Loucy (cell line): ENCODE measurements around the gene TGM3.

Experiments used
- H2AFZ ChIP-seq: fragments of 200-600 bp; sonication (generic); 2 replicates; pipeline ENCODE4 v1.6.0; 2016; ENCODE audit warnings: antibody characterized with exemption, mild to moderate bottlenecking, low read length, moderate library complexity
- H3F3A ChIP-seq: fragments of 200-600 bp; 2 replicates; pipeline ENCODE4 v1.6.0; 2016; ENCODE audit warnings: antibody characterized with exemption, low read depth, mild to moderate bottlenecking
- H3K27me3 ChIP-seq: fragments of 200-600 bp; sonication (generic); 2 replicates; pipeline ENCODE4 v1.6.1; 2014; ENCODE audit warnings: low read length, mild to moderate bottlenecking; ENCODE audit not compliant: insufficient read depth, poor library complexity, severe bottlenecking
- H3K36me3 ChIP-seq: fragments of 200-600 bp; sonication (generic); 2 replicates; pipeline ENCODE4 v1.6.1; 2016; ENCODE audit warnings: low read length; ENCODE audit not compliant: insufficient read depth
- H3K4me1 ChIP-seq: fragments of 200-600 bp; sonication (generic); 2 replicates; pipeline ENCODE4 v1.5.1; 2014; ENCODE audit warnings: low read length, mild to moderate bottlenecking; ENCODE audit not compliant: insufficient read depth, poor library complexity, severe bottlenecking
- H3K4me2 ChIP-seq: fragments of 200-600 bp; sonication (generic); 2 replicates; pipeline ENCODE4 v1.6.0; 2014; ENCODE audit warnings: antibody characterized with exemption, low read length, low read depth, mild to moderate bottlenecking; ENCODE audit not compliant: poor library complexity, severe bottlenecking
- H3K4me3 ChIP-seq: fragments of 200-600 bp; sonication (generic); 2 replicates; pipeline ENCODE4 v1.5.1; 2014; ENCODE audit warnings: low read length, mild to moderate bottlenecking, mixed read lengths; ENCODE audit not compliant: poor library complexity, severe bottlenecking
- H3K79me2 ChIP-seq: fragments of 200-600 bp; sonication (generic); 2 replicates; pipeline ENCODE4 v1.6.1; 2014; ENCODE audit warnings: low read length; ENCODE audit not compliant: insufficient read depth
- H3K9ac ChIP-seq: fragments of 200-600 bp; sonication (generic); 2 replicates; pipeline ENCODE4 v1.6.0; 2014; ENCODE audit warnings: mild to moderate bottlenecking, low read depth, low read length, moderate library complexity; ENCODE audit not compliant: poor library complexity, severe bottlenecking
- H3K9me2 ChIP-seq: fragments of 200-600 bp; sonication (generic); replicated peaks from 2 replicates; pipeline ENCODE4 v1.6.1; 2016; ENCODE audit warnings: low read depth, low read length, mixed read lengths
- H3K9me3 ChIP-seq: fragments of 200-600 bp; sonication (generic); 2 replicates; pipeline ENCODE4 v1.6.1; 2014; ENCODE audit warnings: mild to moderate bottlenecking, antibody characterized with exemption, low read length, low read depth; ENCODE audit not compliant: insufficient read depth
- H4K20me1 ChIP-seq: fragments of 200-600 bp; sonication (generic); 2 replicates; pipeline ENCODE4 v1.6.0; 2014; ENCODE audit warnings: antibody characterized with exemption, low read length, mild to moderate bottlenecking; ENCODE audit not compliant: insufficient read depth, poor library complexity, severe bottlenecking
- CTCF ChIP-seq: fragments of 200-600 bp; sonication (generic); conservative IDR thresholded peaks from 2 replicates; pipeline ENCODE4 v1.5.1; 2014; ENCODE audit warnings: mild to moderate bottlenecking, antibody characterized with exemption, low read length
- EZH2phosphoT487 ChIP-seq: fragments of 200-600 bp; IDR thresholded peaks from 2 replicates; pipeline ENCODE4 v1.6.1; 2018; ENCODE audit warnings: antibody characterized with exemption, mild to moderate bottlenecking, moderate library complexity, borderline replicate concordance

The TGM3 gene

GRCh38 chr20:2260250-2260649 lies 35.6 kb upstream of the TGM3 start:
- no peaks in the 10 kb centered on the region for H3K36me3 ChIP-seq
- H4K20me1 ChIP-seq, result no peaks in the 10 kb centered on the region
- TF ChIP-seq CTCF, result no peak
- TF ChIP-seq EZH2phosphoT487, result no peak
- H2AFZ ChIP-seq, result no peak overlapping the region
- H3K79me2 ChIP-seq, result no peaks in the 10 kb centered on the region
- no peak overlapping the region for H3K9ac ChIP-seq
- H3K4me3 ChIP-seq, result no peak overlapping the region
- H3K4me1 ChIP-seq, result no peaks in the 10 kb centered on the region
- H3K9me2 ChIP-seq, result no peaks in the 10 kb centered on the region
- H3K9me3 ChIP-seq, result no peaks in the 10 kb centered on the region
- no peak overlapping the region for H3K4me2 ChIP-seq
- H3F3A ChIP-seq, result no peaks in the 10 kb centered on the region
- H3K27me3 ChIP-seq, result no peaks in the 10 kb centered on the region

GRCh38 chr20:2261046-2261485 lies 34.7 kb upstream of the TGM3 start:
- no peak overlapping the region for H2AFZ ChIP-seq
- TF ChIP-seq EZH2phosphoT487, result no peak
- TF ChIP-seq CTCF, result no peak

DNA sequence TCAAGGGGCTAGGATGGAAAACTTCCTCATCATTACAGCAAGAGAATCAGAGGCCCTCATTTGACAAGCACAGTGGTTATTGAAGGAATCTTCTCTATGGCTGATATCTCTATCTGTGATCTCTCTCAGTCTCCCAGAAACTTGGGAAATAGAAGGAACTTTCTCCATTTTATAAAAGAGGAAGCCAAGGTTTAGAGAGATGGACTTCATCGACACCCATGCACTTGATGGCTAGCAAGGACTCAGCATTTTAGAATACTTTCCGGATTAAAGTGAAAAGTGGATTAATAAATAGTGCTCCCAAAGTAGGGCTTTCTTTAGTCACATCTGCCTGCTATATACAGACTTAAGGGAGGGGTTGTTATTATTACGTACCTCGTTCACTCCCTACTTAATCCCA lies 34.2 kb upstream of the TGM3 start:
- Histone ChIP-seq H3K9me2 (no peaks in the 10 kb centered on the region), H4K20me1 (no peaks in the 10 kb centered on the region), H2AFZ (no peak overlapping the region), H3K4me3 (no peak overlapping the region), H3K27me3 (no peaks in the 10 kb centered on the region), H3F3A (no peaks in the 10 kb centered on the region), H3K9me3 (no peaks in the 10 kb centered on the region), H3K9ac (no peak overlapping the region), H3K4me1 (no peaks in the 10 kb centered on the region), H3K79me2 (no peaks in the 10 kb centered on the region), H3K36me3 (no peaks in the 10 kb centered on the region), H3K4me2 (no peak overlapping the region)
- TF ChIP-seq CTCF (no peak), EZH2phosphoT487 (no peak)

More at GRCh38 chr20:2261046-2261485, 34.7 kb upstream of the TGM3 start:
- Histone ChIP-seq H3K4me1 (no peaks in the 10 kb centered on the region), H3K4me3 (no peak overlapping the region), H3K9me3 (no peaks in the 10 kb centered on the region), H3K36me3 (no peaks in the 10 kb centered on the region), H3K27me3 (no peaks in the 10 kb centered on the region), H3K9me2 (no peaks in the 10 kb centered on the region), H3K4me2 (no peak overlapping the region), H3K79me2 (no peaks in the 10 kb centered on the region), H4K20me1 (no peaks in the 10 kb centered on the region), H3K9ac (no peak overlapping the region), H3F3A (no peaks in the 10 kb centered on the region)
